DOHH2 (cell line): Measurements from ENCODE around the gene NCKAP1.

ENCODE experiments used
- CTCF ChIP-seq: fragments of 200-600 bp; sonication (generic); IDR thresholded peaks from one replicate; pipeline ENCODE4 v1.5.1; 2014; ENCODE audit warnings: antibody characterized with exemption, mild to moderate bottlenecking, low read depth, low read length; ENCODE audit not compliant: poor library complexity, severe bottlenecking
- EZH2phosphoT487 ChIP-seq: fragments of 200-600 bp; sonication (generic); IDR thresholded peaks from 2 replicates; pipeline ENCODE4 v1.6.1; 2017; ENCODE audit warnings: borderline replicate concordance, mild to moderate bottlenecking, antibody characterized with exemption, low read length, moderate library complexity, mixed read lengths

GRCh38 chr2:182890305-182890704 lies 148.0 kb downstream of the NCKAP1 start:
- TF ChIP-seq CTCF (no peak), EZH2phosphoT487 (no peak)
